Measurements from ENCODE around the gene ASB1.

- TF ChIP-seq CTCF (IDR thresholded peaks at IDR 0.05) (no peak), POLR2A (IDR thresholded peaks at IDR 0.05) (no peak), POLR2AphosphoS5 (IDR thresholded peaks at IDR 0.05) (no peak)
Measured at GRCh38 chr2:238420878-238421694, 5.6 kb upstream of the ASB1 start.
